HepG2 (cell line): ENCODE measurements around the gene SLC4A9. TPM values are rescaled to one million over a fixed set of nuclear protein-coding genes. Genes with fewer than 3 reads are reported as not detected.

Experiments used
- BRCA1 ChIP-seq: sonication (generic); formaldehyde crosslinking; IDR thresholded peaks from 2 replicates; pipeline ENCODE4 v1.4.0; 2020; ENCODE audit warnings: missing genetic modification reagents
- CBX1 ChIP-seq: IDR thresholded peaks from one replicate; pipeline ENCODE4 v1.6.1; 2016; ENCODE audit warnings: antibody characterized with exemption, low read depth
- ESRRA ChIP-seq: sonication (generic); formaldehyde crosslinking; IDR thresholded peaks from 2 replicates; pipeline ENCODE4 v1.5.1; 2020; ENCODE audit warnings: mild to moderate bottlenecking, low read depth, missing genetic modification reagents
- GATAD1 ChIP-seq: IDR thresholded peaks from 2 replicates; pipeline ENCODE4 v1.6.1; 2016; ENCODE audit warnings: missing genetic modification reagents, missing compliant biosample characterization
- GTF3A ChIP-seq: sonication (generic); formaldehyde crosslinking; conservative IDR thresholded peaks from 2 replicates; pipeline ENCODE4 v1.4.0; 2020; ENCODE audit warnings: mild to moderate bottlenecking, missing genetic modification reagents
- HOXD1 ChIP-seq: sonication (generic); formaldehyde crosslinking; IDR thresholded peaks from 2 replicates; pipeline ENCODE4 v1.5.0; 2020; ENCODE audit warnings: missing genetic modification reagents
- IKZF4 ChIP-seq: sonication (generic); formaldehyde crosslinking; IDR thresholded peaks from 2 replicates; pipeline ENCODE4 v1.5.1; 2020; ENCODE audit warnings: borderline replicate concordance, mild to moderate bottlenecking, low read depth, missing genetic modification reagents; ENCODE audit errors: not compliant biosample characterization
- IRF2 ChIP-seq: IDR thresholded peaks from 2 replicates; pipeline ENCODE4 v1.6.1; 2018; ENCODE audit warnings: missing genetic modification reagents, missing compliant biosample characterization
- MTF2 ChIP-seq: sonication (generic); formaldehyde crosslinking; IDR thresholded peaks from 2 replicates; pipeline ENCODE4 v1.5.0; 2020; ENCODE audit warnings: missing genetic modification reagents, borderline replicate concordance
- NCOR1 ChIP-seq: fragments of 200-600 bp; sonication (generic); IDR thresholded peaks from 2 replicates; pipeline ENCODE4 v1.7.0; 2017; ENCODE audit warnings: antibody characterized with exemption, low read length, borderline replicate concordance
- NFE2 ChIP-seq: sonication (generic); formaldehyde crosslinking; IDR thresholded peaks from 2 replicates; pipeline ENCODE4 v1.4.0; 2020; ENCODE audit warnings: missing genetic modification reagents
- PCBP1 ChIP-seq: fragments of 200-400 bp; formaldehyde crosslinking; IDR thresholded peaks from 2 replicates; pipeline ENCODE4 v1.6.1; 2017; ENCODE audit warnings: mild to moderate bottlenecking, low read depth, low read length, borderline replicate concordance
- PHF20 ChIP-seq: sonication (generic); formaldehyde crosslinking; IDR thresholded peaks from 2 replicates; pipeline ENCODE4 v1.5.0; 2020; ENCODE audit warnings: mild to moderate bottlenecking, missing genetic modification reagents
- RXRA ChIP-seq: sonication (generic); formaldehyde crosslinking; IDR thresholded peaks from 2 replicates; pipeline ENCODE4 v1.5.1; 2020; ENCODE audit warnings: missing genetic modification reagents
- SMAD3 ChIP-seq: sonication (generic); formaldehyde crosslinking; IDR thresholded peaks from 2 replicates; pipeline ENCODE4 v1.4.0; 2020; ENCODE audit warnings: missing genetic modification reagents
- SRSF9 ChIP-seq: fragments of 200-400 bp; formaldehyde crosslinking; IDR thresholded peaks from 2 replicates; pipeline ENCODE4 v1.6.1; 2018; ENCODE audit warnings: borderline replicate concordance, mild to moderate bottlenecking, low read depth, low read length; ENCODE audit not compliant: insufficient read depth, poor library complexity, severe bottlenecking
- STAT5B ChIP-seq: sonication (generic); formaldehyde crosslinking; IDR thresholded peaks from 2 replicates; pipeline ENCODE4 v1.4.0; 2020; ENCODE audit warnings: missing genetic modification reagents
- TARDBP ChIP-seq: sonication (generic); formaldehyde crosslinking; IDR thresholded peaks from 2 replicates; pipeline ENCODE4 v1.8.0; 2022; ENCODE audit warnings: mild to moderate bottlenecking, missing genetic modification reagents
- TBX3 ChIP-seq: fragments of 450-650 bp; IDR thresholded peaks from 2 replicates; pipeline ENCODE4 v1.6.1; 2017; ENCODE audit warnings: antibody characterized with exemption, mild to moderate bottlenecking, inconsistent platforms, borderline replicate concordance
- WIZ ChIP-seq: sonication (generic); formaldehyde crosslinking; IDR thresholded peaks from 2 replicates; pipeline ENCODE4 v1.5.1; 2020; ENCODE audit warnings: mild to moderate bottlenecking, missing genetic modification reagents
- YY1 ChIP-seq: IDR thresholded peaks from 2 replicates; pipeline ENCODE4 v1.6.1; 2011; ENCODE audit warnings: low read length, low read depth, moderate library complexity, mild to moderate bottlenecking; ENCODE audit not compliant: insufficient read depth, insufficient replicate concordance
- ZBTB20 ChIP-seq: sonication (generic); formaldehyde crosslinking; IDR thresholded peaks from 2 replicates; pipeline ENCODE4 v1.8.1; 2023; ENCODE audit warnings: missing genetic modification reagents, low read depth, mild to moderate bottlenecking, borderline replicate concordance
- ZNF101 ChIP-seq: sonication (generic); formaldehyde crosslinking; IDR thresholded peaks from 2 replicates; pipeline ENCODE4 v1.4.0; 2020; ENCODE audit warnings: mild to moderate bottlenecking, low read depth, missing genetic modification reagents, borderline replicate concordance
- ZNF260 ChIP-seq: sonication (generic); formaldehyde crosslinking; IDR thresholded peaks from 2 replicates; pipeline ENCODE4 v1.4.0; 2020; ENCODE audit warnings: missing genetic modification reagents, low read depth, mild to moderate bottlenecking, borderline replicate concordance
- ZNF460 ChIP-seq: sonication (generic); formaldehyde crosslinking; IDR thresholded peaks from 2 replicates; pipeline ENCODE4 v1.5.1; 2020; ENCODE audit warnings: missing genetic modification reagents, mild to moderate bottlenecking, borderline replicate concordance
- ZNF563 ChIP-seq: sonication (generic); formaldehyde crosslinking; IDR thresholded peaks from 2 replicates; pipeline ENCODE4 v1.8.0; 2022; ENCODE audit warnings: mild to moderate bottlenecking, moderate library complexity, missing genetic modification reagents
- ZNF644 ChIP-seq: IDR thresholded peaks from 2 replicates; pipeline ENCODE4 v1.6.1; 2016; ENCODE audit warnings: low read depth
- polyA plus RNA-seq, 8 experiments: library from polyadenylated mRNA; depleted of rRNA in 3 of 8; stranded (reverse) in 7 of 8; unstranded in 1 of 8; fragments of >200 nt; fragmentation: Illumina TruSeq in 4 of 8; extraction: Trizol in 4 of 8; gene quantifications; 2 replicates each; pipeline versions ENCODE4 v1.2.1 to v1.2.3, GENCODE V29; 2011 to 2016; ENCODE audit warnings: low read depth in 4 of 8, missing spikeins in 1 of 8, mixed read lengths in 1 of 8; ENCODE audit not compliant: insufficient read depth in 1 of 8
- total RNA-seq, 5 experiments: library from RNA; depleted of rRNA; stranded (reverse); fragments of >200 nt; fragmentation: Illumina TruSeq; extraction: Trizol; gene quantifications; 2 replicates each; pipeline ENCODE4 v1.2.3, GENCODE V29; 2016; ENCODE audit warnings: low read depth in 1 of 5
- TF ChIP-seq, protein P1 (sequence below): sonication (generic); formaldehyde crosslinking; IDR thresholded peaks from 2 replicates; pipeline ENCODE4 v1.4.0; 2020; ENCODE audit warnings: missing genetic modification reagents
- TF ChIP-seq, protein P2 (sequence below): sonication (generic); formaldehyde crosslinking; IDR thresholded peaks from 2 replicates; pipeline ENCODE4 v1.5.1; 2020; ENCODE audit warnings: mild to moderate bottlenecking, missing genetic modification reagents, borderline replicate concordance

The SLC4A9 gene
- total and polyA plus RNA-seq, 2 of the 13 experiments (the other 11 are each of a cell fraction or from before 2014, with no cell fraction given): not detected

DNA sequence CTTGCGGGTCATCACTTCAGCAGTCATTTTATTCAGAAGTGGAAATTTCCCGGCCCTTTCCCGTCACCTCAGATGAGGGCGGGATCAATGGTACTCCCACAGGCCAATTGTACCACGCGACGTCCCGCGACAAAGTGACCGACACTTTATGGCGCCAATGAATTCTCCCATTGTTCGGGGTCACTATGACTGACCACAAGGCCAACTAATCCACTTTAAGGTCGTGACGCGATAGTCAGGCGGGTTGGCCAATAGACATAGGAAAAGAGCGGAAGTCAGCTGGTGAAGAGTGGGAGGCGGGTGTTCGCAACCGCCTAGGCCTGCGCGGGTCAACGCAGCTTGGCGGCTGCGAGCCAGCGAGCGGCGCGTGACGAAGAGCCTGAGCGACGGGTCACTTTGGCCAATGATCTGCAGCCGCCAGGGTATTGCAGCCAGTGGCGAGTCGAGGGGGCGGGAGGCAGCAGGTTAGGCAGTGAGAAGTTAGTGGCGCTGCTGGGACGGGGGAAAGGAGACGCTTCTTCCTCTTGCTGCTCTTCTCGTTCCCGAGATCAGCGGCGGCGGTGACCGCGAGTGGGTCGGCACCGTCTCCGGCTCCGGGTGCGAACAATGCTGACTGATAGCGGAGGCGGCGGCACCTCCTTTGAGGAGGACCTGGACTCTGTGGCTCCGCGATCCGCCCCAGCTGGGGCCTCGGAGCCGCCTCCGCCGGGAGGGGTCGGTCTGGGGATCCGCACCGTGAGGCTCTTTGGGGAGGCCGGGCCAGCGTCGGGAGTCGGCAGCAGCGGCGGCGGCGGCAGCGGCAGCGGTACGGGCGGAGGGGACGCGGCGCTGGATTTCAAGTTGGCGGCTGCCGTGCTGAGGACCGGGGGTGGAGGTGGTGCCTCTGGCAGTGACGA, 41.6 kb downstream of the SLC4A9 start, which contains the start of gene ANKHD1 (continued):
- TF ChIP-seq IRF2 (CRISPR knock-in tag) (peak; percentile 29; the same call in 1 of the 2 replicates), IKZF4 (CRISPR knock-in tag) (no peak), ZNF563 (CRISPR knock-in tag) (peak; percentile 60; the same call in 1 of the 2 replicates), NFE2 (CRISPR knock-in tag) (no peak), SMAD3 (CRISPR knock-in tag) (peak; percentile 30; the same call in 1 of the 2 replicates), ESRRA (peak; percentile 16), ZNF644 (CRISPR knock-in tag) (no peak), STAT5B (CRISPR knock-in tag) (no peak), ZNF460 (CRISPR knock-in tag) (no peak), GATAD1 (CRISPR knock-in tag) (peak; percentile 80), PHF20 (CRISPR knock-in tag) (peak; percentile 51; the same call in 1 of the 2 replicates), ZNF260 (CRISPR knock-in tag) (no peak), BRCA1 (CRISPR knock-in tag) (no peak), HOXD1 (CRISPR knock-in tag) (peak; percentile 54; the same call in 1 of the 2 replicates), PCBP1 (peak; percentile 89; the same call in 1 of the 2 replicates), ZNF101 (CRISPR knock-in tag) (peak; percentile 84; the same call in 1 of the 2 replicates), YY1 (peak; percentile 74), ZBTB20 (CRISPR knock-in tag) (no peak), SRSF9 (no peak), TARDBP (peak; percentile 60; the same call in 1 of the 2 replicates), NCOR1 (peak; percentile 16; the same call in 1 of the 2 replicates), WIZ (CRISPR knock-in tag) (peak; percentile 71), GTF3A (CRISPR knock-in tag) (0 out of 2 replicates have a peak, but pooled peaks have one; percentile 69), MTF2 (CRISPR knock-in tag) (peak; percentile 84), TBX3 (peak; percentile 73), RXRA (CRISPR knock-in tag) (no peak; the same call in 1 of the 2 replicates), CBX1 (peak; percentile 16)
- TF ChIP-seq, protein P1, sequence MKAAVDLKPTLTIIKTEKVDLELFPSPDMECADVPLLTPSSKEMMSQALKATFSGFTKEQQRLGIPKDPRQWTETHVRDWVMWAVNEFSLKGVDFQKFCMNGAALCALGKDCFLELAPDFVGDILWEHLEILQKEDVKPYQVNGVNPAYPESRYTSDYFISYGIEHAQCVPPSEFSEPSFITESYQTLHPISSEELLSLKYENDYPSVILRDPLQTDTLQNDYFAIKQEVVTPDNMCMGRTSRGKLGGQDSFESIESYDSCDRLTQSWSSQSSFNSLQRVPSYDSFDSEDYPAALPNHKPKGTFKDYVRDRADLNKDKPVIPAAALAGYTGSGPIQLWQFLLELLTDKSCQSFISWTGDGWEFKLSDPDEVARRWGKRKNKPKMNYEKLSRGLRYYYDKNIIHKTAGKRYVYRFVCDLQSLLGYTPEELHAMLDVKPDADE (CRISPR knock-in tag): peak; percentile 61; the same call in 1 of the 2 replicates
- TF ChIP-seq, protein P2, sequence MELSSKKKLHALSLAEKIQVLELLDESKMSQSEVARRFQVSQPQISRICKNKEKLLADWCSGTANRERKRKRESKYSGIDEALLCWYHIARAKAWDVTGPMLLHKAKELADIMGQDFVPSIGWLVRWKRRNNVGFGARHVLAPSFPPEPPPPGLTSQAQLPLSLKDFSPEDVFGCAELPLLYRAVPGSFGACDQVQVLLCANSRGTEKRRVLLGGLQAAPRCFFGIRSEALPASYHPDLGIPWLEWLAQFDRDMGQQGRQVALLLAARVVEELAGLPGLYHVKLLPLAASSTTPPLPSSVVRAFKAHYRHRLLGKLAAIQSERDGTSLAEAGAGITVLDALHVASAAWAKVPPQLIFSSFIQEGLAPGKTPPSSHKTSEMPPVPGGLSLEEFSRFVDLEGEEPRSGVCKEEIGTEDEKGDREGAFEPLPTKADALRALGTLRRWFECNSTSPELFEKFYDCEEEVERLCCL (CRISPR knock-in tag): no peak
